ENCODE measurements around the gene RGL3.

Gene RGL3

GRCh38 chr19:11373166-11373884, 45.8 kb downstream of the RGL3 start:
- no peak overlapping the region for H3K4me3 ChIP-seq (ENCODE audit: low read depth, low read length)

GRCh38 chr19:11370744-11371143, 48.4 kb downstream of the RGL3 start:
- TF ChIP-seq CTCF (IDR thresholded peaks at IDR 0.05; ENCODE audit: borderline replicate concordance, insufficient read depth, low read depth, low read length), result no peak
- H3K4me3 ChIP-seq (ENCODE audit: low read depth, low read length), result no peak overlapping the region

More at GRCh38 chr19:11373166-11373884, 45.8 kb downstream of the RGL3 start:
- no peak for TF ChIP-seq CTCF (IDR thresholded peaks at IDR 0.05; ENCODE audit: borderline replicate concordance, insufficient read depth, low read depth, low read length)

GRCh38 chr19:11367528-11367927, 51.6 kb downstream of the RGL3 start:
- H3K4me3 ChIP-seq (ENCODE audit: low read depth, low read length), result no peak overlapping the region
- TF ChIP-seq CTCF (IDR thresholded peaks at IDR 0.05; ENCODE audit: borderline replicate concordance, insufficient read depth, low read depth, low read length), result no peak

GRCh38 chr19:11365557-11366117, 53.5 kb downstream of the RGL3 start:
- TF ChIP-seq CTCF (IDR thresholded peaks at IDR 0.05; ENCODE audit: borderline replicate concordance, insufficient read depth, low read depth, low read length), result no peak
- H3K4me3 ChIP-seq (ENCODE audit: low read depth, low read length), result no peak overlapping the region

- TF ChIP-seq CTCF (IDR thresholded peaks at IDR 0.05; ENCODE audit: borderline replicate concordance, insufficient read depth, low read depth, low read length), result no peak
- no peak overlapping the region for H3K4me3 ChIP-seq (ENCODE audit: low read depth, low read length)
Observed at GRCh38 chr19:11364935-11365334, 54.2 kb downstream of the RGL3 start.

GRCh38 chr19:11364296-11364904, 54.7 kb downstream of the RGL3 start:
- no peak for TF ChIP-seq CTCF (IDR thresholded peaks at IDR 0.05; ENCODE audit: borderline replicate concordance, insufficient read depth, low read depth, low read length)

GRCh38 chr19:11363881-11364280, 55.2 kb downstream of the RGL3 start:
- no peak for TF ChIP-seq CTCF (IDR thresholded peaks at IDR 0.05; ENCODE audit: borderline replicate concordance, insufficient read depth, low read depth, low read length)
- H3K4me3 ChIP-seq (ENCODE audit: low read depth, low read length), result no peak overlapping the region

More at GRCh38 chr19:11364296-11364904, 54.7 kb downstream of the RGL3 start:
- H3K4me3 ChIP-seq (ENCODE audit: low read depth, low read length), result no peak overlapping the region

Measured in GM12875 (cell line).